Neural cell (in vitro differentiated cells): Measurements from ENCODE around the gene TNIP1.

Experiments used
- CTCF ChIP-seq: fragments of 450-650 bp; IDR thresholded peaks from 2 replicates; pipeline ENCODE4 v1.5.1; 2014; ENCODE audit warnings: antibody characterized with exemption, mild to moderate bottlenecking, moderate library complexity; ENCODE audit not compliant: poor library complexity, severe bottlenecking
- EP300 ChIP-seq: fragments of 450-650 bp; conservative IDR thresholded peaks from 2 replicates; pipeline ENCODE4 v1.6.1; 2014; ENCODE audit warnings: antibody characterized with exemption, mild to moderate bottlenecking, moderate library complexity; ENCODE audit not compliant: poor library complexity, severe bottlenecking
- EZH2 ChIP-seq: fragments of 200-600, 300-800 bp; shearing (Covaris generic), sonication (generic); IDR thresholded peaks from 2 replicates; pipeline ENCODE4 v1.6.1; 2014; ENCODE audit warnings: antibody characterized with exemption, low read length, borderline replicate concordance, mild to moderate bottlenecking; ENCODE audit not compliant: insufficient read depth, poor library complexity, severe bottlenecking
- MXI1 ChIP-seq: fragments of 450-650 bp; conservative IDR thresholded peaks from 2 replicates; pipeline ENCODE4 v1.6.1; 2014; ENCODE audit warnings: antibody characterized with exemption, mild to moderate bottlenecking; ENCODE audit not compliant: poor library complexity, severe bottlenecking
- POLR2AphosphoS5 ChIP-seq: IDR thresholded peaks from 2 replicates; pipeline ENCODE4 v1.6.1; 2012
- RAD21 ChIP-seq: fragments of 450-650 bp; conservative IDR thresholded peaks from 2 replicates; pipeline ENCODE4 v1.6.1; 2014; ENCODE audit warnings: antibody characterized with exemption, mild to moderate bottlenecking, moderate library complexity
- REST ChIP-seq: IDR thresholded peaks from 2 replicates; pipeline ENCODE4 v1.6.1; 2012; ENCODE audit warnings: borderline replicate concordance
- SMC3 ChIP-seq: fragments of 450-650 bp; conservative IDR thresholded peaks from 2 replicates; pipeline ENCODE4 v1.6.1; 2014; ENCODE audit warnings: antibody characterized with exemption, mild to moderate bottlenecking, moderate library complexity; ENCODE audit not compliant: poor library complexity
- TAF1 ChIP-seq: IDR thresholded peaks from 2 replicates; pipeline ENCODE4 v1.6.1; 2012; ENCODE audit warnings: low read depth

- TF ChIP-seq POLR2AphosphoS5: no peak
- no peak for TF ChIP-seq EZH2
- TF ChIP-seq CTCF: no peak
- TF ChIP-seq SMC3: no peak
- no peak for TF ChIP-seq EP300
- TF ChIP-seq RAD21: no peak
- TF ChIP-seq TAF1: no peak
- no peak for TF ChIP-seq MXI1
- no peak for TF ChIP-seq REST
Observed at GRCh38 chr5:151070449-151070848, 10.4 kb downstream of the TNIP1 start.
